Transverse colon (tissue), 4 donors: ENCODE measurements around the gene COMMD1. TPM values are rescaled to one million over a fixed set of nuclear protein-coding genes. Genes with fewer than 3 reads are reported as not detected.
"Not testable (repeated sequence)": the region's sequence is repeated elsewhere in the genome, so short reads cannot be mapped to it uniquely, and the experiment has no call there.

Experiments
- DNase-seq: peaks from one replicate; pipeline ENCODE4 v3.0.0-alpha.2; 2019
- H3K27ac ChIP-seq, 4 donors: fragments of 200-600 bp; sonication (generic); 2 replicates each; pipeline ENCODE4 v1.5.1; 2016 to 2018; ENCODE audit warnings: inconsistent platforms in 4 of 4
- H3K27me3 ChIP-seq: fragments of 200-600 bp; sonication (generic); 2 replicates; pipeline ENCODE4 v1.5.1; 2017; ENCODE audit warnings: inconsistent platforms
- H3K36me3 ChIP-seq, 4 donors: fragments of 200-600 bp; sonication (generic); 2 replicates each; pipeline ENCODE4 v1.5.1; 2017 to 2019; ENCODE audit warnings: inconsistent platforms in 4 of 4
- H3K4me1 ChIP-seq, 4 donors: fragments of 200-600 bp; sonication (generic); 2 replicates each; pipeline ENCODE4 v1.5.1; 2017 to 2020; ENCODE audit warnings: inconsistent platforms in 4 of 4
- H3K4me3 ChIP-seq, 4 donors: fragments of 200-600 bp; sonication (generic); 1 replicate in 1 of 4; 2 replicates in 3 of 4; pipeline versions ENCODE4 v1.5.1 to v1.6.1; 2017 to 2019; ENCODE audit warnings: inconsistent platforms in 4 of 4
- H3K9me3 ChIP-seq, 2 donors: fragments of 200-600 bp; sonication (generic); 2 replicates each; pipeline ENCODE4 v1.5.1; 2017 to 2019; ENCODE audit warnings: inconsistent platforms in 2 of 2
- CTCF ChIP-seq, 5 experiments: fragments of 200-600 bp in 3 of 5; fragments of 450-650 bp in 2 of 5; sonication (generic) in 3 of 5; IDR thresholded peaks; 1 replicate in 2 of 5; 2 replicates in 3 of 5; pipeline ENCODE4 v1.5.1; 2016 to 2017; ENCODE audit warnings: antibody characterized with exemption in 5 of 5, inconsistent platforms in 3 of 5, mild to moderate bottlenecking in 2 of 5, moderate library complexity in 1 of 5
- EP300 ChIP-seq: sonication (generic); formaldehyde crosslinking; IDR thresholded peaks from one replicate; pipeline ENCODE4 v1.6.1; 2017; ENCODE audit warnings: antibody characterized with exemption, low read depth
- POLR2A ChIP-seq: fragments of 450-650 bp; IDR thresholded peaks from one replicate; pipeline ENCODE4 v1.6.1; 2016; ENCODE audit warnings: antibody characterized with exemption, mild to moderate bottlenecking, moderate library complexity
- POLR2AphosphoS5 ChIP-seq, 3 donors: sonication (generic); formaldehyde crosslinking; IDR thresholded peaks; one replicate each; pipeline ENCODE4 v1.6.1; 2016; ENCODE audit warnings: antibody characterized with exemption in 3 of 3
- WGBS, 2 donors: methylation state at CpG; one replicate each; pipeline ENCODE4 v1.1.5; 2018; ENCODE audit warnings: low coverage in 1 of 2; 5-methylcytosine and 5-hydroxymethylcytosine counted together
- in situ Hi-C, 4 donors: fragments of 200-750 bp; cut with MboI; loops; one replicate each; pipeline versions ENCODE4 v1.15.0 to v1.15.1; 2017; ENCODE audit warnings: low sequenced_read_pairs in 3 of 4, low pct_ligation_motif_present in 1 of 4, low pct_unique_long_range_greater_than_20kb in 1 of 4
- intact Hi-C: fragments of 100-400 bp; cut with DNase I; formaldehyde crosslinking; loops from one replicate; pipeline ENCODE4 v1.15.1; 2023; ENCODE audit warnings: low total_unique reads
- total RNA-seq, 4 donors: library from RNA; depleted of rRNA; stranded (reverse); fragments of >200 nt; gene quantifications; one replicate each; pipeline ENCODE4 v1.1.0, GENCODE V29; 2016

Gene COMMD1
- total RNA-seq: 10 to 100 TPM; 28.9 to 61.0 (median 36.8) TPM

- WGBS, 2 donors: 0 to 1% methylated on average over 5 to 23 of the region's 33 CpGs
- intact Hi-C loops (no loop called here), in situ Hi-C loops (no loop called here)
- peak; percentile 66 for TF ChIP-seq POLR2A
- peak; percentile 60 to 78 (median 66) for TF ChIP-seq POLR2AphosphoS5 (IDR thresholded peaks at IDR 0.05)
- TF ChIP-seq EP300: no peak
- TF ChIP-seq CTCF (IDR thresholded peaks at IDR 0.05): no peak
- Histone ChIP-seq H3K27ac (peak within 1 kb of the TSS; percentile 66 to 80 (median 73)), H3K36me3 (no peaks in the 10 kb centered on the region), H3K4me3 (peak within 1 kb of the TSS; percentile 69 to 71 (median 70)), H3K27me3 (no peaks in the 10 kb centered on the region), H3K9me3 (no peaks in the 10 kb centered on the region), H3K4me1 (peaks cover 5 to 22% (median 11%) of the 10 kb centered on the region in 4 donors)
- DNase-seq: peak; percentile 86
Measured at GRCh38 chr2:61905372-61906185, at the start of gene COMMD1. TSS of gene COMMD1 (plus strand) at chr2:61905674. CDS start at chr2:61905679, 5 bp downstream.

GRCh38 chr2:61857224-61857623, 48.2 kb upstream of the COMMD1 start:
- intact Hi-C loops (no loop called here), in situ Hi-C loops (loop anchor here in 1 of 4 donors (25.0 kb wide), 1 partner anchor 320 kb away; the partner anchor contains the start of gene XPO1)
- WGBS, 2 donors: 71 to 79% methylated on average over 3 of the region's 3 CpGs
- no peak for DNase-seq
- no peaks in the 10 kb centered on the region for H3K27me3 ChIP-seq
- H3K27ac ChIP-seq: no peak overlapping the region
- no peak for TF ChIP-seq CTCF (IDR thresholded peaks at IDR 0.05)
- TF ChIP-seq EP300: no peak
- no peak for TF ChIP-seq POLR2AphosphoS5 (IDR thresholded peaks at IDR 0.05)
- TF ChIP-seq POLR2A: no peak
- H3K9me3 ChIP-seq: no peaks in the 10 kb centered on the region
- no peaks in the 10 kb centered on the region for H3K36me3 ChIP-seq
- H3K4me1 ChIP-seq: peaks cover 3 to 18% (median 14%) of the 10 kb centered on the region in 4 donors
- no peak overlapping the region for H3K4me3 ChIP-seq

- H3K4me1 ChIP-seq: no peaks in the 10 kb centered on the region
- no peaks in the 10 kb centered on the region for H3K27me3 ChIP-seq
- H3K27ac ChIP-seq: no peak overlapping the region
- intact Hi-C loops: no loop called here
- in situ Hi-C loops: loop anchor here in 1 of 4 donors (25.0 kb wide), 1 partner anchor 325 kb away; the partner anchor contains the start of gene XPO1
- no peaks in the 10 kb centered on the region for H3K9me3 ChIP-seq
- DNase-seq: no peak
- 93% methylated on average over 3 to 5 of the region's 5 CpGs for WGBS, 2 donors
- H3K36me3 ChIP-seq: peaks cover 0 to 16% (median 4%) of the 10 kb centered on the region in 4 donors
- H3K4me3 ChIP-seq: no peak overlapping the region
- TF ChIP-seq POLR2A: no peak
- no peak for TF ChIP-seq POLR2AphosphoS5 (IDR thresholded peaks at IDR 0.05)
- no peak for TF ChIP-seq CTCF (IDR thresholded peaks at IDR 0.05)
- TF ChIP-seq EP300: no peak
Measured at GRCh38 chr2:61862085-61862484, 43.4 kb upstream of the COMMD1 start.

GRCh38 chr2:61866482-61867089, 38.9 kb upstream of the COMMD1 start:
- H3K4me3 ChIP-seq, H3K9me3 ChIP-seq, H3K4me1 ChIP-seq, H3K27me3 ChIP-seq, intact Hi-C loops, H3K27ac ChIP-seq, DNase-seq: not testable (repeated sequence)
- WGBS, 2 donors: 95 to 100% methylated on average over 7 to 14 of the region's 14 CpGs
- H3K36me3 ChIP-seq: peaks cover 0 to 48% (median 21%) of the 10 kb centered on the region in 4 donors
- in situ Hi-C loops: loop anchor here in 1 of 4 donors (25.0 kb wide), 1 partner anchor 329 kb away; the partner anchor contains the start of gene XPO1
